Panc1 (cell line): ENCODE results near the gene MAPRE2.
"Not testable (repeated sequence)": the region's sequence is repeated elsewhere in the genome, so short reads cannot be mapped to it uniquely, and the experiment has no call there.

Experiments
- CTCF ChIP-seq: fragments of 450-650 bp; IDR thresholded peaks from 2 replicates; pipeline ENCODE4 v1.5.1; 2017; ENCODE audit warnings: mild to moderate bottlenecking
- REST ChIP-seq, 2 experiments: IDR thresholded peaks; 2 replicates each; pipeline ENCODE4 v1.6.1; 2011 to 2012; ENCODE audit warnings: low read depth in 2 of 2, control low read depth in 1 of 2, low read length in 1 of 2, mild to moderate bottlenecking in 1 of 2, moderate library complexity in 1 of 2; ENCODE audit not compliant: insufficient read depth in 1 of 2

DNA sequence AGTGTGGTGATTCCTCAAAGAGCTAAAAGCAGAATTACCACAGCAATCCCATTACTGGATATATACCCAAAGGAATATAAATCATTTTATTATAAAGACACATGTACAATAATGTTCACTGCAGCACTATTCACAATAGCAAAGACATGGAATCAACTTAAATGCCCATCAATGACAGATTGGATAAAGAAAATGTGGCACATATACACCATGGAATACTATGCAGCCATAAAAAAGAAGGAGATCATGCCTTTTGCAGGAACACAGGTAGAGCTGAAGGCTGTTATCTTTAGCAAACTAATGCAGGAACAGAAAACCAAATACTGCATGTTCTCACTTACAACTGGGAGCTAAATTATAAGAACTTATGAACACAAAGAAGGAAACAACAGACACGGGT is 129.1 kb downstream of the MAPRE2 start:
- TF ChIP-seq CTCF; REST (IDR thresholded peaks at IDR 0.05; ENCODE audit: insufficient read depth in 1 of 2, low read depth in 2 of 2, low read length in 1 of 2): not testable (repeated sequence)
